K562 (cell line): Measurements from ENCODE around the gene CDCP2. TPM values are rescaled to one million over a fixed set of nuclear protein-coding genes. Genes with fewer than 3 reads are reported as not detected.

ENCODE experiments used
- ARNT ChIP-seq, 2 experiments: fragments of 450-650 bp; IDR thresholded peaks; 2 replicates each; pipeline ENCODE4 v1.6.1; 2016; ENCODE audit warnings: mild to moderate bottlenecking in 1 of 2
- BDP1 ChIP-seq: IDR thresholded peaks from 3 replicates; pipeline ENCODE4 v1.6.1; 2011; ENCODE audit not compliant: insufficient read length, insufficient read depth
- CC2D1A ChIP-seq: fragments of 450-650 bp; IDR thresholded peaks from 2 replicates; pipeline ENCODE4 v1.6.1; 2017; ENCODE audit warnings: mild to moderate bottlenecking
- KLF13 ChIP-seq: fragments of 450-650 bp; IDR thresholded peaks from 2 replicates; pipeline ENCODE4 v1.6.1; 2016; ENCODE audit warnings: missing genetic modification characterization, low read depth, mild to moderate bottlenecking, missing compliant biosample characterization, moderate library complexity, borderline replicate concordance
- MBD2 ChIP-seq: sonication (generic); IDR thresholded peaks from 2 replicates; pipeline ENCODE4 v1.6.1; 2016; ENCODE audit warnings: low read depth, borderline replicate concordance
- MGA ChIP-seq: fragments of 450-650 bp; IDR thresholded peaks from 2 replicates; pipeline ENCODE4 v1.6.1; 2016; ENCODE audit warnings: mild to moderate bottlenecking, moderate library complexity
- NONO ChIP-seq, 2 experiments: fragments of 200-400 bp in 1 of 2; fragments of 450-650 bp in 1 of 2; formaldehyde crosslinking in 1 of 2; IDR thresholded peaks; 2 replicates each; pipeline ENCODE4 v1.6.1; 2017; ENCODE audit warnings: low read depth in 2 of 2, mild to moderate bottlenecking in 2 of 2, moderate library complexity in 2 of 2, low read length in 1 of 2
- OTX1 ChIP-seq: fragments of 450-650 bp; formaldehyde crosslinking; IDR thresholded peaks from 2 replicates; pipeline ENCODE4 v1.4.0; 2022; ENCODE audit warnings: mild to moderate bottlenecking
- SMAD1 ChIP-seq: fragments of 150-350 bp; IDR thresholded peaks from 2 replicates; pipeline ENCODE4 v1.6.1; 2014; ENCODE audit warnings: low read length, low read depth; ENCODE audit not compliant: partially characterized antibody
- SREBF2 ChIP-seq: sonication (generic); formaldehyde crosslinking; IDR thresholded peaks from 2 replicates; pipeline ENCODE4 v1.4.0; 2020; ENCODE audit warnings: mild to moderate bottlenecking, missing genetic modification reagents
- SRSF7 ChIP-seq: fragments of 200-400 bp; formaldehyde crosslinking; optimal IDR thresholded peaks from 2 replicates; pipeline ENCODE3; 2017; ENCODE audit warnings: mild to moderate bottlenecking, low read depth, low read length
- SUPT5H ChIP-seq: fragments of 450-650 bp; IDR thresholded peaks from 2 replicates; pipeline ENCODE4 v1.6.1; 2016
- ZFP91 ChIP-seq: sonication (generic); formaldehyde crosslinking; IDR thresholded peaks from 2 replicates; pipeline ENCODE4 v1.8.0; 2022; ENCODE audit warnings: mild to moderate bottlenecking, missing genetic modification reagents
- ZNF41 ChIP-seq: fragments of 250-450 bp; sonication (Bioruptor Pico); conservative IDR thresholded peaks from 2 replicates; pipeline ENCODE4 v1.4.0; 2020; ENCODE audit warnings: mild to moderate bottlenecking
- ZNF445 ChIP-seq: fragments of 250-450 bp; sonication (Bioruptor Pico); IDR thresholded peaks from 2 replicates; pipeline ENCODE4 v1.4.0; 2020; ENCODE audit warnings: low read depth, mild to moderate bottlenecking, moderate library complexity
- ZNF717 ChIP-seq: fragments of 250-450 bp; sonication (Bioruptor Pico); IDR thresholded peaks from 2 replicates; pipeline ENCODE4 v1.5.0; 2021
- ZNF764 ChIP-seq: fragments of 250-450 bp; sonication (Bioruptor Pico); IDR thresholded peaks from 2 replicates; pipeline ENCODE4 v1.4.0; 2020; ENCODE audit warnings: low read depth, mild to moderate bottlenecking, moderate library complexity
- polyA plus RNA-seq, 8 experiments: library from polyadenylated mRNA; depleted of rRNA in 4 of 8; stranded (reverse) in 5 of 8; unstranded in 3 of 8; fragments of >200 nt; fragmentation: Nextera tagmentation in 2 of 8; fragmentation: Illumina TruSeq in 1 of 8; extraction: Ambion mirVana in 2 of 8; extraction: Trizol in 1 of 8; gene quantifications; 2 replicates each; pipeline versions ENCODE4 v1.2.1 to v1.2.3, GENCODE V29; 2011 to 2014; ENCODE audit warnings: inconsistent platforms in 1 of 8, missing spikeins in 1 of 8
- total RNA-seq, 7 experiments: library from RNA; depleted of rRNA in 6 of 7; stranded (reverse); fragments of >200 nt in 6 of 7; fragmentation: Illumina TruSeq in 2 of 7; extraction: Trizol in 2 of 7; gene quantifications; 2 replicates each; pipeline versions ENCODE4 v1.2.1 to v1.2.3, GENCODE V29; 2011 to 2021; ENCODE audit warnings: low replicate concordance in 1 of 7

The CDCP2 gene
- total and polyA plus RNA-seq, 9 of the 15 experiments (the other 6 are each of a cell fraction or from before 2014, with no cell fraction given) = not detected

GRCh38 chr1:54199765-54200518 lies 47.1 kb upstream of the CDCP2 start, which contains the start of the genes CYB5RL and MRPL37 (continued):
- TF ChIP-seq ZFP91 (CRISPR knock-in tag) = no peak
- no peak for TF ChIP-seq SREBF2 (CRISPR knock-in tag)
- no peak for TF ChIP-seq SRSF7
- no peak for TF ChIP-seq ZNF764
- TF ChIP-seq MGA = no peak; the same call in 1 of the 2 replicates
- TF ChIP-seq SUPT5H = peak; percentile 94
- no peak; the same call in 1 of the 2 replicates for TF ChIP-seq ZNF445
- TF ChIP-seq ZNF717 = no peak
- no peak for TF ChIP-seq ZNF41 (CRISPR knock-in tag)
- no peak for TF ChIP-seq CC2D1A
- no peak for TF ChIP-seq KLF13 (tag)
- peak; percentile 92 for TF ChIP-seq MBD2
- no peak for TF ChIP-seq BDP1
- no peak for TF ChIP-seq ARNT (IDR thresholded peaks at IDR 0.05)
- TF ChIP-seq OTX1 (CRISPR knock-in tag) = no peak
- TF ChIP-seq SMAD1 = peak; percentile 33
- TF ChIP-seq NONO (IDR thresholded peaks at IDR 0.05; ENCODE audit: low read depth in 2 of 2, low read length in 1 of 2) = peak; percentile 48 to 88; a peak in 2 of 4 replicates
